Endothelial cell of umbilical vein (primary cell): ENCODE results near the gene GAS7. TPM values are rescaled to one million over a fixed set of nuclear protein-coding genes. Genes with fewer than 3 reads are reported as not detected.

Experiments
- BruUV-seq: library from RNA; stranded (reverse); fragments of 400-500 nt; replicated peaks from 2 replicates; lab custom pipeline; 2021; lab: Mats Ljungman, UMichigan
- CTCF ChIA-PET: fragments of 300-600, 350-600 bp; sonication (Branson Sonifier 250); formaldehyde crosslinking; loops from one replicate; lab custom pipeline; 2021; ENCODE audit warnings: antibody characterized with exemption, inconsistent platforms; lab: Charles Lee
- POLR2A ChIA-PET: fragments of 300-600, 350-600 bp; sonication (Branson Sonifier 250); formaldehyde crosslinking; loops from one replicate; lab custom pipeline; 2021; ENCODE audit warnings: antibody characterized with exemption, inconsistent platforms; lab: Charles Lee
- DNase-seq: peaks from one replicate; pipeline ENCODE4 v3.0.0-alpha.2; 2011; ENCODE audit warnings: low read depth, low spot score
- FAIRE-seq: peaks from 2 replicates; lab custom pipeline; 2011; peaks lifted over from hg19 to GRCh38; lab: Jason Lieb, UNC
- H2AFZ ChIP-seq: 2 replicates; pipeline ENCODE4 v1.6.0; 2012; ENCODE audit warnings: low read depth, low read length, control low read depth, inconsistent platforms
- H3K27ac ChIP-seq: 2 replicates; pipeline ENCODE4 v1.5.1; 2011; ENCODE audit warnings: low read depth, mild to moderate bottlenecking, control low read depth, low read length, moderate library complexity; ENCODE audit not compliant: insufficient read depth
- H3K27me3 ChIP-seq, 2 experiments: 2 replicates each; pipeline versions ENCODE4 v1.6.0 to v1.6.1; 2011; ENCODE audit warnings: low read length in 2 of 2, mixed read lengths in 1 of 2; ENCODE audit not compliant: control insufficient read depth in 2 of 2, insufficient read depth in 2 of 2
- H3K36me3 ChIP-seq, 2 experiments: 2 replicates in 1 of 2; 3 replicates in 1 of 2; pipeline ENCODE4 v1.5.1; 2011; ENCODE audit warnings: low read length in 2 of 2, mild to moderate bottlenecking in 1 of 2, moderate library complexity in 1 of 2; ENCODE audit not compliant: control insufficient read depth in 2 of 2, insufficient read depth in 2 of 2; ENCODE audit errors: extremely low read depth in 1 of 2
- H3K4me1 ChIP-seq: 3 replicates; pipeline ENCODE4 v1.5.1; 2011; ENCODE audit warnings: mild to moderate bottlenecking, low read length; ENCODE audit not compliant: control insufficient read depth, insufficient read depth; ENCODE audit errors: extremely low read depth
- H3K4me2 ChIP-seq: 2 replicates; pipeline ENCODE4 v1.6.1; 2011; ENCODE audit warnings: low read length, control low read depth, mixed read lengths; ENCODE audit not compliant: insufficient read depth
- H3K4me3 ChIP-seq, 3 experiments: fragments of 200-600 bp in 1 of 3; sonication (generic), shearing (Covaris generic) in 1 of 3; replicated peaks in 1 of 3; 2 replicates each; pipeline ENCODE4 v1.5.1; 2011 to 2016; ENCODE audit warnings: control low read depth in 3 of 3, low read length in 3 of 3, mild to moderate bottlenecking in 2 of 3, inconsistent platforms in 1 of 3, low read depth in 1 of 3, moderate library complexity in 1 of 3; ENCODE audit not compliant: insufficient read depth in 1 of 3
- H3K79me2 ChIP-seq: 2 replicates; pipeline ENCODE4 v1.6.0; 2012; ENCODE audit warnings: low read length, inconsistent platforms; ENCODE audit not compliant: control insufficient read depth, insufficient read depth
- H3K9ac ChIP-seq: replicated peaks from 2 replicates; pipeline ENCODE3; 2011; ENCODE audit warnings: low read length, control low read depth; ENCODE audit not compliant: insufficient read depth; ENCODE audit errors: extremely low read depth
- H3K9me1 ChIP-seq: replicated peaks from 3 replicates; pipeline ENCODE4 v1.6.0; 2011; ENCODE audit warnings: mild to moderate bottlenecking, low read length; ENCODE audit not compliant: control insufficient read depth, insufficient read depth; ENCODE audit errors: extremely low read depth
- H3K9me3 ChIP-seq: replicated peaks from 2 replicates; pipeline ENCODE4 v1.5.1; 2012; ENCODE audit warnings: low read length, inconsistent platforms; ENCODE audit not compliant: control insufficient read depth, insufficient read depth
- H4K20me1 ChIP-seq: replicated peaks from 2 replicates; pipeline ENCODE3; 2011; ENCODE audit warnings: mild to moderate bottlenecking, low read length; ENCODE audit not compliant: control insufficient read depth, insufficient read depth; ENCODE audit errors: extremely low read depth
- EZH2 ChIP-seq: IDR thresholded peaks from 2 replicates; pipeline ENCODE4 v1.6.1; 2012; ENCODE audit warnings: borderline replicate concordance, low read depth, mild to moderate bottlenecking, moderate library complexity, low read length, inconsistent platforms; ENCODE audit not compliant: severe bottlenecking
- FOS ChIP-seq: IDR thresholded peaks from 2 replicates; pipeline ENCODE4 v1.6.1; 2011; ENCODE audit warnings: mild to moderate bottlenecking, low read length, moderate library complexity, borderline replicate concordance; ENCODE audit not compliant: insufficient read depth
- GATA2 ChIP-seq: IDR thresholded peaks from 2 replicates; pipeline ENCODE4 v1.7.0; 2011; ENCODE audit warnings: low read depth, mild to moderate bottlenecking, moderate library complexity, mixed read lengths, low read length; ENCODE audit not compliant: insufficient read length, insufficient read depth
- JUN ChIP-seq: IDR thresholded peaks from 2 replicates; pipeline ENCODE4 v1.6.1; 2011; ENCODE audit warnings: borderline replicate concordance, low read depth; ENCODE audit not compliant: insufficient read length, insufficient read depth
- MYC ChIP-seq: IDR thresholded peaks from one replicate; pipeline ENCODE4 v1.6.1; 2011; ENCODE audit warnings: mild to moderate bottlenecking, low read depth, low read length
- POLR2A ChIP-seq: IDR thresholded peaks from 2 replicates; pipeline ENCODE4 v1.6.1; 2012; ENCODE audit warnings: low read depth, mild to moderate bottlenecking, control low read depth, low read length
- POLR2AphosphoS5 ChIP-seq: IDR thresholded peaks from 2 replicates; pipeline ENCODE4 v1.6.1; 2012; ENCODE audit warnings: low read depth, mild to moderate bottlenecking, control low read depth, low read length, moderate library complexity; ENCODE audit not compliant: insufficient read depth
- dilution Hi-C: fragments of 300-500 bp; cut with MboI; formaldehyde crosslinking; loops from one replicate; pipeline ENCODE4 v1.15.0; 2019; ENCODE audit warnings: low sequenced_read_pairs; ENCODE audit not compliant: extremely low pct_ligation_motif_present
- intact Hi-C: fragments of 100-400 bp; cut with micrococcal nuclease; formaldehyde crosslinking; loops from one replicate; pipeline ENCODE4 v1.10.0; 2022
- polyA plus RNA-seq, 4 experiments: library from polyadenylated mRNA; depleted of rRNA in 3 of 4; stranded (reverse) in 3 of 4; unstranded in 1 of 4; fragments of >200 nt; gene quantifications; 2 replicates each; pipeline versions ENCODE4 v1.2.1 to v1.2.3, GENCODE V29; 2011 to 2012; ENCODE audit warnings: missing spikeins in 1 of 4
- total RNA-seq: library from RNA; stranded (reverse); gene quantifications from 2 replicates; pipeline ENCODE4 v1.2.3, GENCODE V29; 2021
- TF ChIP-seq, protein P1 (sequence below): IDR thresholded peaks from 2 replicates; pipeline ENCODE4 v1.6.1; 2011; ENCODE audit not compliant: insufficient read depth, insufficient read length

GAS7 gene
- total and polyA plus RNA-seq, 2 donors (not counting 3 experiments of a cell fraction or from before 2014, with no cell fraction given): not detected

DNA sequence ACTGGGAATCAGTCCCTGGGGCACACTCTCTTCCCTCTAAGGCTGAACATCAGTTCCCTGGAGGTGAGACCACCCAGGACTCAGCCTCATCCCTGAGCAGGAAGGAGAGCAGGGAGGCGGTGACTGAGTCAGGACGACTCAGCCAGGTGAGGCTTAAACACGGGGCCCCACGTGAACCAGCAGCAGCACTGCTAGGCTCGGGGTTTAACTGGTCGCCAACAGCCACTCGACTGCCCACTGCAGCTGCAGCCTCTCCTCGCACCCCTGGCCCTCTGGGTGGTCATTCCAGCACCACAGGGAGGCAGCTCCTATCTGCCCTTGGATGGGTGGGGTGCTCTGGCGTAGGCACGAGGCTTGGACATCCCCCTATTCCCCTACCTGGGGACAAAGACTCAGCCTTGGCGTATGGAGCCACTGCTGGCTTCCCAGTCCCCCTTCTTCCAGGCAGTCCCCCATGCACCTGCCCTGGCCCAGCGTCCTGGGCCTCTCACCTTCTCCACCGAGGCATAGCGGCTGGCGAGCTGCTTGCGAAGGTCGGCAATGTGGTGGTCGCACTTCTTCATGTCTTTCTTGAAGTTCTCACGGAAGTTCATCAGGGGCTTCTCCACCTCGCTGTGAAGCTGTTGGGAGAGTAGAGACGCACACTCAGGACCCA lies 272.1 kb downstream of the GAS7 start:
- Histone ChIP-seq H3K4me2 (no peak overlapping the region), H2AFZ (no peak overlapping the region), H3K36me3 (no peaks in the 10 kb centered on the region), H3K9me1 (no peaks in the 10 kb centered on the region), H3K9ac (no peak overlapping the region), H3K27ac (no peak overlapping the region), H3K4me3 (no peak overlapping the region), H3K79me2 (no peaks in the 10 kb centered on the region), H4K20me1 (no peaks in the 10 kb centered on the region), H3K4me1 (no peaks in the 10 kb centered on the region), H3K27me3 (no peaks in the 10 kb centered on the region), H3K9me3 (no peaks in the 10 kb centered on the region)
- no peak for TF ChIP-seq MYC
- no peak for TF ChIP-seq POLR2A
- no peak for TF ChIP-seq FOS
- no peak for TF ChIP-seq JUN
- TF ChIP-seq EZH2: no peak
- TF ChIP-seq POLR2AphosphoS5: no peak
- CTCF ChIA-PET: interaction anchor here (1.2 to 3.5 kb wide), 3 partner anchors 688 to 692 kb away, joined by 3 to 11 read pairs (median 8); no protein-coding TSS in a partner anchor
- FAIRE-seq (no peak), DNase-seq (no peak)
- no TSS peak for BruUV-seq
- dilution Hi-C loops: no loop called here
- intact Hi-C loops: loop anchor here (10.0 kb wide), 1 partner anchor 399 kb away; no protein-coding TSS in a partner anchor
- POLR2A ChIA-PET: no interaction called here

DNA sequence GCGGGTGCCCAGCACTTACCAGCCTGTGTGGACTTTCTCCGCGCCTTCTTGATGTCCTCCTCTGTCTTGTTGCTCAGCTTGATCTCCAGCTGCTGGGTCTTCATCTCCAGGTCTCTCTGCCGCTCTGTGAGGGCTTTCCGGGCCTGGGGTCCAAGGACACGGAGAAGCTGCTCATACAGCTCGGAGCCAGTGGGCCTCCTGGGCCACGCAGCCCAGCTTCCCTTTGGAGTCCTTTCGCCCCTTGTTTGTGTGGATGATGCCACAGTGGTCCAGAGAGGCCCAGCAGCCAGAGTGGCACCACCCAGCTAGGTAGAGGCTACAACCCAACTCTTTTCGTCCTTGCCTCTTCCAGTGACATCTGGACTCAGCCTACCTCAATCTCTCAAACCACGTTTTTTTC lies 272.9 kb downstream of the GAS7 start:
- no peak overlapping the region for H2AFZ ChIP-seq
- dilution Hi-C loops: no loop called here
- no peaks in the 10 kb centered on the region for H3K9me1 ChIP-seq
- BruUV-seq: no TSS peak
- no peak overlapping the region for H3K4me3 ChIP-seq
- H3K9me3 ChIP-seq: no peaks in the 10 kb centered on the region
- no peak for DNase-seq
- H3K4me2 ChIP-seq: no peak overlapping the region
- intact Hi-C loops: loop anchor here (10.0 kb wide), 1 partner anchor 399 kb away; no protein-coding TSS in a partner anchor
- H3K4me1 ChIP-seq: no peaks in the 10 kb centered on the region
- H3K27me3 ChIP-seq: no peaks in the 10 kb centered on the region
- H3K79me2 ChIP-seq: no peaks in the 10 kb centered on the region
- no peak for TF ChIP-seq FOS
- TF ChIP-seq, protein P1, sequence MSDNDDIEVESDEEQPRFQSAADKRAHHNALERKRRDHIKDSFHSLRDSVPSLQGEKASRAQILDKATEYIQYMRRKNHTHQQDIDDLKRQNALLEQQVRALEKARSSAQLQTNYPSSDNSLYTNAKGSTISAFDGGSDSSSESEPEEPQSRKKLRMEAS: no peak
- TF ChIP-seq POLR2A: no peak
- TF ChIP-seq EZH2: no peak
- TF ChIP-seq GATA2: no peak
- CTCF ChIA-PET: interaction anchor here (1.2 to 2.3 kb wide), 2 partner anchors 685 to 691 kb away, joined by 3 to 108 read pairs; no protein-coding TSS in a partner anchor
- POLR2A ChIA-PET: no interaction called here
- no peaks in the 10 kb centered on the region for H3K36me3 ChIP-seq
- no peak for FAIRE-seq
- no peaks in the 10 kb centered on the region for H4K20me1 ChIP-seq
- H3K9ac ChIP-seq: no peak overlapping the region
- H3K27ac ChIP-seq: no peak overlapping the region
